Measurements from ENCODE around the gene EPC2.

DNA sequence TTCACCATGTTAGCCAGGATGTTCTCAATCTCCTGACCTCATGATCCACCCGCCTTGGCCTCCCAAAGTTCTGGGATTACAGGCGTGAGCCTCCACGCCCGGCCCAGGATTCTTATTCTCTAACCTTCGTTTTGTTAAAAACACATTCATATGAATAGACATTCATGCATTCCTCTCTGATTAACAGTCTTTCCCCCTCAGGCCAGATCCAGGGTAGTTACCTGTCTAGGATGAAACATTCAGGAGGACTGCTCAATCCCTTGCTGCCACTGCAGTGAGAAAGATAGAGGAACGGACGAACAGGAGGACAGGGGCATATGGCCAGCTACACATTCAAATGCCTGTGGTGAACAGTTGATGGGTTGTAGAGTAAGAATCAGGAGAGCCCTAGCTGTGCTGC, 39.6 kb upstream of the EPC2 start:
- TF ChIP-seq, protein P1, sequence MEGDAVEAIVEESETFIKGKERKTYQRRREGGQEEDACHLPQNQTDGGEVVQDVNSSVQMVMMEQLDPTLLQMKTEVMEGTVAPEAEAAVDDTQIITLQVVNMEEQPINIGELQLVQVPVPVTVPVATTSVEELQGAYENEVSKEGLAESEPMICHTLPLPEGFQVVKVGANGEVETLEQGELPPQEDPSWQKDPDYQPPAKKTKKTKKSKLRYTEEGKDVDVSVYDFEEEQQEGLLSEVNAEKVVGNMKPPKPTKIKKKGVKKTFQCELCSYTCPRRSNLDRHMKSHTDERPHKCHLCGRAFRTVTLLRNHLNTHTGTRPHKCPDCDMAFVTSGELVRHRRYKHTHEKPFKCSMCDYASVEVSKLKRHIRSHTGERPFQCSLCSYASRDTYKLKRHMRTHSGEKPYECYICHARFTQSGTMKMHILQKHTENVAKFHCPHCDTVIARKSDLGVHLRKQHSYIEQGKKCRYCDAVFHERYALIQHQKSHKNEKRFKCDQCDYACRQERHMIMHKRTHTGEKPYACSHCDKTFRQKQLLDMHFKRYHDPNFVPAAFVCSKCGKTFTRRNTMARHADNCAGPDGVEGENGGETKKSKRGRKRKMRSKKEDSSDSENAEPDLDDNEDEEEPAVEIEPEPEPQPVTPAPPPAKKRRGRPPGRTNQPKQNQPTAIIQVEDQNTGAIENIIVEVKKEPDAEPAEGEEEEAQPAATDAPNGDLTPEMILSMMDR (IDR thresholded peaks at IDR 0.05) = no peak
- no peak for TF ChIP-seq POLR2A (IDR thresholded peaks at IDR 0.05)

Data from testis (tissue), 2 donors.